IPS DF 6.9 (cell line): ENCODE data around the gene FASLG.
"Not testable (repeated sequence)": the region's sequence is repeated elsewhere in the genome, so short reads cannot be mapped to it uniquely, and the experiment has no call there.

Experiments used
- DNase-seq: peaks from one replicate; pipeline ENCODE4 v3.0.0-alpha.2; 2013; ENCODE audit warnings: low read depth, low spot score
- H3K27ac ChIP-seq: one replicate; pipeline ENCODE4 v1.5.1; 2013; ENCODE audit warnings: low read length, control low read depth
- H3K27me3 ChIP-seq: 2 replicates; pipeline ENCODE4 v1.6.1; 2013; ENCODE audit warnings: mild to moderate bottlenecking, low read length; ENCODE audit not compliant: control insufficient read depth, insufficient read depth
- H3K36me3 ChIP-seq: 2 replicates; pipeline ENCODE4 v1.6.1; 2013; ENCODE audit warnings: low read length; ENCODE audit not compliant: control insufficient read depth, insufficient read depth
- H3K4me1 ChIP-seq: 2 replicates; pipeline ENCODE4 v1.6.1; 2013; ENCODE audit warnings: low read length; ENCODE audit not compliant: control insufficient read depth, insufficient read depth
- H3K4me3 ChIP-seq: 2 replicates; pipeline ENCODE4 v1.5.1; 2013; ENCODE audit warnings: mild to moderate bottlenecking, low read length
- H3K9me3 ChIP-seq: 2 replicates; pipeline ENCODE4 v1.6.1; 2013; ENCODE audit warnings: low read length, inconsistent platforms; ENCODE audit not compliant: control insufficient read depth, insufficient read depth
- WGBS: extraction: QIAGEN DNeasy Blood & Tissue Kit; methylation state at CpG from one replicate; pipeline ENCODE4 v1.1.7; 2013; ENCODE audit warnings: mixed read lengths, missing lambda C conversion rate; ENCODE audit not compliant: insufficient read length, insufficient coverage; 5-methylcytosine and 5-hydroxymethylcytosine counted together

The FASLG gene

DNA sequence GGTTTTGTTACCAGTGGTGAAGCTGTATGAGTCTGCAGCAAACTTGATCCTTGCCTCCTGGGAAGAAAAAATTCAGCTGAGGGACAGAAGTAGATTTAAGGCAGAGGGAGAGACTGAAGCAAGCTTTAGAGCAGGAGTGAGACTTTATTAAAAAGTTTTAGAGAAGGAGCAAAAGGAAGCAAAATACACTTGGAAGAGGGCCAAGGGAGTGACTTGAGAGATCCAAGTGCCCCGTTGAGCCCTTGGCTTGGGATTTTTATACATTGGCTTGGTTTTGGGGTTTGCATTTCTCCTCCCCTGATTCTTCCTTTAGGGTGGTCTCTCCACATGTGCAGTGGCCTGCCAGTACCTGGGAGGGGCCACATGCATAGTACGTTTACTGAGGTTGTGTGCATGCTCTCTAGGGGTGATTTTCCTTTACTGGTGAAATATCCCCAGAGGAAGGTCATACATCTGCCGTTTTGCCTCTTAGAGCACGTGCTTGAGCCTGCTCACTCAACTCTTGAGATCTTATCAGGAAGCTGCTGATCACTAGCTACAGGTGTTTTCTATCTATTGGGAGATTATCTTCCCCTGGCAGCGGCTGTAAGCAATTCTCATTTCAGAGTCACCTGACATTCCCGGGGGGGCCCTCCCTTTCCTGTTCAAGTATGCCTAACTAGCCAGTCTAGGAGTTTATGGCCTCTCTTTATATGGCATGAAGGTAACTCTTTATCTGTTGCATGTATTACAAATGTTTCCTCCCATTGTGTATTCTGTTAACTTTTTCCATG, 20.3 kb downstream of the FASLG start:
- no peaks in the 10 kb centered on the region for H3K27me3 ChIP-seq
- no peaks in the 10 kb centered on the region for H3K9me3 ChIP-seq
- no CpG with 5 or more reads among the region's 6 CpGs for WGBS
- H3K27ac ChIP-seq: no peak overlapping the region
- no peak overlapping the region for H3K4me3 ChIP-seq
- no peak for DNase-seq
- H3K4me1 ChIP-seq: 0 out of 2 replicates have a peak, but pooled peaks cover 1% of the 10 kb centered on the region
- H3K36me3 ChIP-seq: no peaks in the 10 kb centered on the region

DNA sequence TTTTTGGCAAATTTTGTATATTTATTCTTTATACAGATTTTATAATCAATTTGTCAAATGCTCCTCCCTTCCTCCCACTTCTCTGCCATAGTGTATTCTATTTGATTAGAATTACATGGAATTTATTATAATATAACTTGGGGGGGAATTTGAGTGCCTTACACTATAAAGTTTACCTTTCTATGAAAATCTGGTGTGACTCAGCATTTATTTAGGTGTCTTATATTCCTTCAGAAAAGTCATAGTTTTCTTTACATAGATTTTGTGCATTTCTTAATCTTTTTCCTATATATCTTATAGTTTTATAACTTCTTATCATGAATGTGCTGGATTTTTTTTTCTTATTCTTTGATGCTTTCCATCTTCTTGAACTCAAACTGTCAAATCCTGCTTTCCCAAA, 21.3 kb downstream of the FASLG start:
- Histone ChIP-seq H3K36me3 (no peaks in the 10 kb centered on the region), H3K27ac (no peak overlapping the region), H3K4me3 (no peak overlapping the region), H3K9me3 (no peaks in the 10 kb centered on the region), H3K4me1 (0 out of 2 replicates have a peak, but pooled peaks cover 1% of the 10 kb centered on the region), H3K27me3 (no peaks in the 10 kb centered on the region)
- DNase-seq: no peak

DNA sequence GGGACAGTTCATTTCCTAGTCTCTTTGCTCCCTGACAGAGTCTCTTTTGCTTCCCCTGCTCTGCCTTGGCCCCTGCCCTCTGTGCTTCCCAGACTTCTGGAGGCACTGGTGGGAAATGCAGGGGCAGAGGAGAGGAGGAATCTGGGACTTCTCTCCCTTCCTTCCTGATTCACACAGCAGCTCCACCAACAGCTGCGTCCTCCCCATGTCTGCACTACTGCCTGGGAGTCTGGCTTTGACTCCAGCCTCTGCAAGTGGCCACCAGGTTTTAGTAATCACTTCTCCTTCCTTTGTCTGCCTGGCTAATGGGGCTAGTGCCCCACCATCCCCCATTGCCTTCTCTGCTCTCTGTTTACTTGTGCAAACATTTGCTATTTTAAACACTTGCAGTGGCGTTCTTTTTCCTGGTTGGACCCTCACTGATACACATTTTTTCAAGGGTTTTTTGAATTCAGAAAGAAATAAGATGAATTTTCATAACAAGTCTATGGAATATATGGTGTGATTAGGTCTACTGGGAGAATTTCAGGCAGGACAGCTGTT, 21.9 kb downstream of the FASLG start:
- WGBS: no CpG with 5 or more reads among the region's 2 CpGs
- Histone ChIP-seq H3K27me3 (no peaks in the 10 kb centered on the region), H3K36me3 (no peaks in the 10 kb centered on the region), H3K4me3 (no peak overlapping the region), H3K27ac (no peak overlapping the region), H3K9me3 (no peaks in the 10 kb centered on the region), H3K4me1 (0 out of 2 replicates have a peak, but pooled peaks cover 1% of the 10 kb centered on the region)
- DNase-seq: no peak

DNA sequence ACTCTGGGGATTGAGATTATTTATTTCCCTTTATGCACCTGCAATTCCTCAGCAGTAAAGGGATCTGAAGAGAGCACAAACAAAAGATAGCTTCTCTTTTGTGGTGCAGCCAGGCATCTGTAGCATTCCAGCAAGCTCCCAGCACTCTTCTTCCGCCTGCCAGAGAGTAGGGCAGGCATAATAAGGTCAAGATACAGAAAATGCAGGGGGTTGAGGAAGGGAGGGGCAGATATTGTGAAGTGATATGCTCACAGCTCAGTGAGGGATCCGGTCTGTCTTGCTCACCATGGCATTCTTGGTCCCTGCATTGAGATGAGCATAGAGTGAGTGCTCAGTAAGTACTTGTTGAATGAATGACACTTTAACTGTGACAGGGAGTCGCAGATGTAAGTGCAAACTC, 23.9 kb downstream of the FASLG start:
- H3K4me1 ChIP-seq: 0 out of 2 replicates have a peak, but pooled peaks cover 1% of the 10 kb centered on the region
- no CpG with 5 or more reads among the region's 3 CpGs for WGBS
- no peak overlapping the region for H3K4me3 ChIP-seq
- no peaks in the 10 kb centered on the region for H3K9me3 ChIP-seq
- no peak for DNase-seq
- H3K27ac ChIP-seq: no peak overlapping the region
- no peaks in the 10 kb centered on the region for H3K36me3 ChIP-seq
- H3K27me3 ChIP-seq: no peaks in the 10 kb centered on the region

DNA sequence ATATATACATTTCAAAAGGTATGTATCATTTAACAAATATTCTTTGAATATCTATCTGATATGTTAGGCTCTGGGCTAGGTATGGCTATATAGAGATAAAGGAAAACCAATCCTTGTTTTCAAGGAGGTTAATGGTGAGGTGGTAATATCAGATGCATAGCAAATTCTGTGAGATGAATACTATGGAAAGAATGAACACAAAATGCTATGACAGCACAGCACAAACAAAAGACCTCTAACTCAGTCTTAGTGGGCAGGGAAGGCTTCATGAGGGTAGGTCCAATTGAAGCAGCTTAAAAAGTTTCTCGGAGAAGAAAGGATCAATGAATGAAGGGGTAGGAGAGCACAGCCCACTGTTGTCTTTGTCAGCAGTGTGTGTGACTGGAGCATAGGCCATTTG, 27.2 kb downstream of the FASLG start:
- Histone ChIP-seq H3K4me1 (no peaks in the 10 kb centered on the region), H3K27me3 (no peaks in the 10 kb centered on the region), H3K9me3 (no peaks in the 10 kb centered on the region), H3K36me3 (no peaks in the 10 kb centered on the region), H3K4me3 (no peak overlapping the region), H3K27ac (no peak overlapping the region)
- no CpG with 5 or more reads among the region's 1 CpG for WGBS
- DNase-seq: no peak

DNA sequence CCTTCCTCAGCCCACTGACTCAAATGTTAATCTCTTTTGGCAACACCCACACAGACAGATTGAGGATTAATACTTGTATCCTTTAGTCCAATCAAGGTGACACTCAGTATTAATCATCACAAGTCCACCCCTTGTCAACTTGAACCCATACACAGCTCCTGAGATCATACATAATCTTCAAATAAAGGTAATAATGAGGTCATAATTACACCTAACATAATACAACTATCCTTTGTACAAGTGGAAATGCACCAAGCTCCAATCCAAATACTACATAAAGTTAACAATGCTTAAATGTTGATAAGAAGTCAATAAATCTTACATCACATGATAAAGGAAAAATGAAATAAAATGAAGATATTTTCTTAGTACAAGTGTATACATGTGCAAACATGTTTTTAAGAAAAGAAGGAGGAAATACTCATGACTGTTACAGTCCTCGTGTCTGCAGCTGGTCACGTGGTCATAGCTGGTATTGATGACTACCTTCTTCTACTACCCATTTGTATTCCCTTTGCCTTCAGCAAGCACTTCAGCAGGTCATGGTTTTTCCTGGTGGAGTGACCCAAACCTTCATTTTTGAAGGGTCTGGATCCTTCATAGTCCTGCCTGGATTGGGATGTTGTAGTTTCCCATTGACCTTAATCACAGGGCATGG, 29.7 kb downstream of the FASLG start:
- not testable (repeated sequence) for H3K27me3 ChIP-seq, H3K36me3 ChIP-seq, H3K27ac ChIP-seq, H3K4me1 ChIP-seq, H3K9me3 ChIP-seq, H3K4me3 ChIP-seq, DNase-seq
- WGBS: no CpG with 5 or more reads among the region's 2 CpGs

DNA sequence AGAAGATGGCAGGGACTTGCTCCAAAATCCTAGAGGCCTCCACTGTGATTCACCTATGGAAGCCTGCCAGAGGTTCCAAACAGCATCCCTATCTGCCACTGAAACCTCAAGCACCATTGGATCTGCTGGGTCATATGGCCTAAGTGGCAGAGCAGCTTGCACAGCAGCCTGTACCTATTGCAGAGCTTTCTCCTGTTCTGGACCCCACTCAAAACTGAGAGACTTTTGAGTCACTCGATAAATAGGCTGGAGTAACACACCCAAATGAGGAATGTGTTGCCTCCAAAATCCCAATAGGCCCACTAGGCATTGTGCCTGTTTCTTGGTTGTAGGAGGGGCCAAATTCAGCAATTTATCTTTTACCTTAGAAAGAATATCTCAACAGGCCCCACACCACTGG, 32.0 kb downstream of the FASLG start:
- H3K9me3 ChIP-seq, DNase-seq: not testable (repeated sequence)
- no CpG with 5 or more reads among the region's 1 CpG for WGBS

DNA sequence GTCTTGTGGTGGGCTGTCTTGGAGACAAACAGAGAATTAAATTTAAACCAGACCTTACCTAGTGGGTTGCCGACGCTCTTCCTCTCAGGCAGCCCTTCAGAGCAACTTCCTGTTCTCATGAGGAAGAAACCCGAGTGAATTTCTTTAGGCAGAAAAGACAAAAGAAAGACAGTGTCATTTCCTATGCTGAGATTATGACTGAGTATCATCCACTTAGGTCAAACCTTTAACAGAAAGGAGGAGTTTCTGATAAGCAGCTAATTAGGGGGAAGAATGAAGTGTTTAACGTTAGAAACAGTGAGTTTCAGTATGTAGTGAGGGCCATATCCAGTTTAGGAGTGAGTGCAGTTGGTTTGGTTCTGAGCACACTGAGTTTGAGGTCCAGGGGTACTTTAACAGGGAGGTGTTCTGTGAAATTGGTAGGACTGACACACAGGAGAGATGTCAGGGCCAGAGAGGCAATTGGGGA, 38.7 kb downstream of the FASLG start:
- 100% methylated on average over 1 of the region's 4 CpGs for WGBS
- no peaks in the 10 kb centered on the region for H3K36me3 ChIP-seq
- H3K27ac ChIP-seq: no peak overlapping the region
- H3K27me3 ChIP-seq: no peaks in the 10 kb centered on the region
- H3K4me1 ChIP-seq: no peaks in the 10 kb centered on the region
- H3K9me3 ChIP-seq: no peaks in the 10 kb centered on the region
- no peak overlapping the region for H3K4me3 ChIP-seq
- DNase-seq: no peak

More for the DNA sequence above, 32.0 kb downstream of the FASLG start:
- not testable (repeated sequence) for H3K4me1 ChIP-seq, H3K27me3 ChIP-seq, H3K36me3 ChIP-seq, H3K4me3 ChIP-seq, H3K27ac ChIP-seq

DNA sequence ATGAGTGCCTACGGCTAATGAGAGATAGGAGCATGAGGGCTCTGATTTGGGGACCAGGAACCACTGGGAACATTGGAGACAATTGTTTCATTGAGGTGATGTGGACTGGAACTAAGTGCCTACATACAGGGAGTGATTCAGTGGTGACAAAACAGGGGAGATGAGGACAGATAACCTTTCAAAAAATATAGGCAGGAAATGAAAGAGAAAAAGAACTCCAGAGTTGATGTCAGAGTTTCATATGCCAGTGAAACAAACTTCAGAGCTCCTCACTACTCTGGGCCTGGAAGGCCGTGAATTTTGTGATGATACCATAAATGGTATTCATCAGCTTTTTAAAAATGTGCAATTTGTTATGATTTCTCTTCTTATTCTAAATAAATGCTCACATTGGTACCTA, 39.3 kb downstream of the FASLG start:
- Histone ChIP-seq H3K27ac (no peak overlapping the region), H3K9me3 (no peaks in the 10 kb centered on the region), H3K4me1 (no peaks in the 10 kb centered on the region), H3K27me3 (no peaks in the 10 kb centered on the region), H3K4me3 (no peak overlapping the region), H3K36me3 (no peaks in the 10 kb centered on the region)
- DNase-seq: no peak
- no CpG with 5 or more reads among the region's 2 CpGs for WGBS

DNA sequence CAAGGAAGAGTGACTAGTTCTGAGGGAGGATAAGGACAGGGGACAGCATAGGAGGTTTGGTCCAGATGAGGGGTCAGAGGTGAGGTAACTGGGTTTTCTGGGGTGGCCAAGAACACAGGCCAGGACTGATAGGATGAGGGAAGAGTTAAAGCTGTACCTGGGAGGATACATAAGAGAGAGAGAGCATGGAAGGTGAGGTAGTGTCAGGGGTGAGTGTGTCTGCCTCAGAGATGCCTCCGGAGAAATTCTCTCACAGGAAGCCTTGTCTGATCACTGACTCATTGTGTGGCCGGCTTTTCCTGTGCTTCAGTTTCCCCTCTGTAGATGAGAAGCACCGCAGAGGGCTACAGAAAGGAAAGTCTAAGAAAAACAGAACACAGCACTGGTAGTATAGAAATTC, 40.2 kb downstream of the FASLG start:
- no peaks in the 10 kb centered on the region for H3K9me3 ChIP-seq
- H3K36me3 ChIP-seq: no peaks in the 10 kb centered on the region
- no peaks in the 10 kb centered on the region for H3K27me3 ChIP-seq
- H3K27ac ChIP-seq: no peak overlapping the region
- H3K4me3 ChIP-seq: no peak overlapping the region
- WGBS: no CpG with 5 or more reads among the region's 3 CpGs
- no peaks in the 10 kb centered on the region for H3K4me1 ChIP-seq
- no peak for DNase-seq
